PC-3 (cell line): Measurements from ENCODE around the gene AGAP6. TPM values are rescaled to one million over a fixed set of nuclear protein-coding genes. Genes with fewer than 3 reads are reported as not detected.
"Not testable (repeated sequence)": the region's sequence is repeated elsewhere in the genome, so short reads cannot be mapped to it uniquely, and the experiment has no call there.

ENCODE experiments used
- ATAC-seq: fragments of 200-7000 bp; cut with Tn5 transposase; 2 replicates; pipeline ENCODE4 v1.9.1; 2020; ENCODE audit warnings: mild to moderate bottlenecking, moderate library complexity
- BruUV-seq: library from RNA; stranded (reverse); fragments of 400-500 nt; replicated peaks from 2 replicates; lab custom pipeline; 2021; lab: Mats Ljungman, UMichigan
- CTCF ChIA-PET: fragments of 300-600 bp; sonication (Branson Sonifier 250); formaldehyde crosslinking; loops from one replicate; lab custom pipeline; 2022; ENCODE audit warnings: antibody characterized with exemption; lab: Charles Lee
- POLR2A ChIA-PET: fragments of 300-600 bp; sonication (Branson Sonifier 250); formaldehyde crosslinking; loops from one replicate; lab custom pipeline; 2022; ENCODE audit warnings: antibody characterized with exemption; ENCODE audit not compliant: unreplicated experiment; lab: Charles Lee
- DNase-seq: peaks from one replicate; pipeline ENCODE4 v3.0.0-alpha.2; 2015
- H2AFZ ChIP-seq: fragments of 300-600 bp; sonication (generic); 2 replicates; pipeline ENCODE4 v1.6.0; 2016; ENCODE audit warnings: antibody characterized with exemption, low read length
- H3F3A ChIP-seq: fragments of 300-600 bp; sonication (generic); one replicate; pipeline ENCODE4 v1.6.0; 2017; ENCODE audit warnings: antibody characterized with exemption, low read length, control low read depth, mild to moderate bottlenecking; ENCODE audit not compliant: unreplicated experiment
- H3K27ac ChIP-seq: fragments of 300-600 bp; sonication (generic); 2 replicates; pipeline ENCODE4 v1.5.1; 2016; ENCODE audit warnings: mild to moderate bottlenecking, low read length
- H3K27me3 ChIP-seq: fragments of 300-600 bp; sonication (generic); 2 replicates; pipeline ENCODE4 v1.6.1; 2016; ENCODE audit warnings: low read length, mixed read lengths
- H3K36me3 ChIP-seq: fragments of 300-600 bp; sonication (generic); 2 replicates; pipeline ENCODE4 v1.6.1; 2016; ENCODE audit warnings: low read depth, mixed run types, low read length, mixed read lengths
- H3K4me1 ChIP-seq: fragments of 300-600 bp; sonication (generic); 2 replicates; pipeline ENCODE4 v1.5.1; 2016; ENCODE audit warnings: low read length; ENCODE audit not compliant: insufficient read depth
- H3K4me2 ChIP-seq: fragments of 300-600 bp; sonication (generic); 2 replicates; pipeline ENCODE4 v1.6.0; 2016; ENCODE audit warnings: low read length
- H3K4me3 ChIP-seq: fragments of 300-600 bp; sonication (generic); 2 replicates; pipeline ENCODE4 v1.5.1; 2016; ENCODE audit warnings: mild to moderate bottlenecking, low read length, mixed read lengths
- H3K79me2 ChIP-seq: fragments of 300-600 bp; sonication (generic); 2 replicates; pipeline ENCODE4 v1.6.1; 2017; ENCODE audit warnings: low read length, mixed read lengths
- H3K9ac ChIP-seq: fragments of 300-600 bp; sonication (generic); 2 replicates; pipeline ENCODE4 v1.6.0; 2016; ENCODE audit warnings: mild to moderate bottlenecking, low read length
- H3K9me2 ChIP-seq: fragments of 300-600 bp; sonication (generic); replicated peaks from 2 replicates; pipeline ENCODE4 v1.6.1; 2016; ENCODE audit warnings: mixed run types, low read length, mixed read lengths
- H3K9me3 ChIP-seq: fragments of 300-600 bp; sonication (generic); 2 replicates; pipeline ENCODE4 v1.6.1; 2016; ENCODE audit warnings: low read length, mixed read lengths
- H4K20me1 ChIP-seq: fragments of 300-600 bp; sonication (generic); 2 replicates; pipeline ENCODE4 v1.6.1; 2016; ENCODE audit warnings: low read length, mixed read lengths
- intact Hi-C: fragments of 100-400 bp; cut with micrococcal nuclease; formaldehyde crosslinking; loops from 2 replicates; pipeline ENCODE4 v1.9.0; 2023
- total RNA-seq: library from RNA; depleted of rRNA; stranded (reverse); fragments of >200 nt; gene quantifications from 2 replicates; pipeline ENCODE4 v1.2.3, GENCODE V29; 2014
- TF ChIP-seq, protein P1 (sequence below): fragments of 300-600 bp; sonication (generic); conservative IDR thresholded peaks from 2 replicates; pipeline ENCODE4 v1.5.1; 2017; ENCODE audit warnings: antibody characterized with exemption, low read depth, mild to moderate bottlenecking, low read length

The AGAP6 gene
- total RNA-seq, 1 experiment from 2014 or later, result 38.5 TPM

DNA sequence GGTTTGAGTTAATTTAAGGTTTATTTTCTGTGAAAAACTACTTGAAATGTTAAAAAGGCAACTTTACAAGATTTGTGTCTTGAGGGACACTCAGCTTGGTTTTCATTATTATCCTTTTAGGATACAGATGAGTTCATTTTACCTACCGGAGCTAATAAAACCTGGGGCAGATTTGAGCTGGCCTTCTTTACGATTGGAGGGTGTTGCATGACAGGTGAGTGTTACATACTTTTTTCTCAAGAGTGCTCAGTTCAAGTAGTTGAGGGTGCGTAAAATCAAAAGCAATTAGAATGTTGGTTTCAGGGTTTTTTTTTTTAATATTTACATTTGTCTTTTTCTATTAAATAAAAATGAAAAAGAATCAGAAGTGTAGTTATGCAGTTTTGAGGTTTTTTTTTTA is 36.2 kb upstream of the AGAP6 start:
- H3K4me1 ChIP-seq, H3F3A ChIP-seq, ATAC-seq, H3K9me2 ChIP-seq, H3K27ac ChIP-seq, H3K9me3 ChIP-seq, intact Hi-C loops, BruUV-seq, H2AFZ ChIP-seq, H3K4me3 ChIP-seq, CTCF ChIA-PET, H4K20me1 ChIP-seq, H3K9ac ChIP-seq, H3K4me2 ChIP-seq, POLR2A ChIA-PET, H3K27me3 ChIP-seq, DNase-seq: not testable (repeated sequence)
- Histone ChIP-seq H3K36me3 (peaks cover 39% of the 10 kb centered on the region), H3K79me2 (peaks cover 58% of the 10 kb centered on the region)

DNA sequence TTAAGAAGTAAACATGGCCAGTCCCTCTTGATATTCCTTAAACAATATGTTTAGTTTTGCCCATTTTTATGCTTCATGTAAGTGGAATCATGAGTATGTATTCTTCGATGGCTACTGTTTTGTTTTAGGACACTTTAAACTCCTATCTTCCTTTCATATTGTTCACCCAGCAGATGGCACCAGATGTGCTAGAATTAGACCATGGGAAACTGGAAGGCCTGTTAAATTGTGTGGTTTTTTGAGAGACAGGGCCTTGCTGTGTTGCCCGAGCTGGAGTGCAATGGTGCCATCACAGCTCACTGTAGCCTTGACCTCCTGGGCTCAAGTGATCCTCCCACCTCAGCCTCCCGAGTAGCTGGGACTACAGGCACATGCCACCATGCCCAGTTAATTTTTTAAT is 35.1 kb upstream of the AGAP6 start:
- Histone ChIP-seq H3K36me3 (peaks cover 40% of the 10 kb centered on the region; the same call in 1 of the 2 replicates), H3K79me2 (peaks cover 53% of the 10 kb centered on the region)
- DNase-seq, result peak; percentile 39
- H3K9ac ChIP-seq, H3K27ac ChIP-seq, BruUV-seq, POLR2A ChIA-PET, intact Hi-C loops, H4K20me1 ChIP-seq, CTCF ChIA-PET, H3K9me3 ChIP-seq, H3K4me3 ChIP-seq, H3K4me2 ChIP-seq, H3K4me1 ChIP-seq, H2AFZ ChIP-seq, H3K27me3 ChIP-seq, H3F3A ChIP-seq, H3K9me2 ChIP-seq: not testable (repeated sequence)
- peak; percentile 71 for ATAC-seq
- TF ChIP-seq, protein P1, sequence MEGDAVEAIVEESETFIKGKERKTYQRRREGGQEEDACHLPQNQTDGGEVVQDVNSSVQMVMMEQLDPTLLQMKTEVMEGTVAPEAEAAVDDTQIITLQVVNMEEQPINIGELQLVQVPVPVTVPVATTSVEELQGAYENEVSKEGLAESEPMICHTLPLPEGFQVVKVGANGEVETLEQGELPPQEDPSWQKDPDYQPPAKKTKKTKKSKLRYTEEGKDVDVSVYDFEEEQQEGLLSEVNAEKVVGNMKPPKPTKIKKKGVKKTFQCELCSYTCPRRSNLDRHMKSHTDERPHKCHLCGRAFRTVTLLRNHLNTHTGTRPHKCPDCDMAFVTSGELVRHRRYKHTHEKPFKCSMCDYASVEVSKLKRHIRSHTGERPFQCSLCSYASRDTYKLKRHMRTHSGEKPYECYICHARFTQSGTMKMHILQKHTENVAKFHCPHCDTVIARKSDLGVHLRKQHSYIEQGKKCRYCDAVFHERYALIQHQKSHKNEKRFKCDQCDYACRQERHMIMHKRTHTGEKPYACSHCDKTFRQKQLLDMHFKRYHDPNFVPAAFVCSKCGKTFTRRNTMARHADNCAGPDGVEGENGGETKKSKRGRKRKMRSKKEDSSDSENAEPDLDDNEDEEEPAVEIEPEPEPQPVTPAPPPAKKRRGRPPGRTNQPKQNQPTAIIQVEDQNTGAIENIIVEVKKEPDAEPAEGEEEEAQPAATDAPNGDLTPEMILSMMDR, result peak; percentile 36

- H3K36me3 ChIP-seq, H3K9me3 ChIP-seq, H3K4me1 ChIP-seq, DNase-seq, H3K79me2 ChIP-seq, H3K27ac ChIP-seq, intact Hi-C loops, POLR2A ChIA-PET, ATAC-seq, H4K20me1 ChIP-seq, H3F3A ChIP-seq, BruUV-seq, H3K9ac ChIP-seq, H3K9me2 ChIP-seq, H2AFZ ChIP-seq, H3K4me2 ChIP-seq, H3K27me3 ChIP-seq, H3K4me3 ChIP-seq, CTCF ChIA-PET: not testable (repeated sequence)
Measured at GRCh38 chr10:49970331-49970857, 17.8 kb upstream of the AGAP6 start.

DNA sequence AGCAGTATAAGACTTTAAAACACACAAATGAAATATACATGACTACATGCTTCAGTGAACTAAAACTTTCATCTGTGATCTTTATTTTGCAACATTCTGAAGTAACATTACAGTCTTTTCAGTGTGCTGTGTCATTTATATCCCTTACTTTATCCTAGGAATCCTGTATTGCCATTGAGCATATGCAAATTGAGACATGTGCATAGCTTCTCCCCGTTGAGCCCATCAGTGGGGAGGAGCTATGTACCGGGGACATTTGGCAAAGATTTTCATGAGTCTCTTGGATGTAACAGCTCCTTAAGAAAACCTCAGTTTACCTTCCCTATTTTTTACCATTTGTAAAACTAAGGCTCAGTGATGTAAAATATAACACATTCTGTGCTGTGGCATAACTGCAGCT is 16.7 kb upstream of the AGAP6 start:
- H3K4me1 ChIP-seq, H2AFZ ChIP-seq, BruUV-seq, H3K4me2 ChIP-seq, H3K9ac ChIP-seq, CTCF ChIA-PET, H3K27ac ChIP-seq, intact Hi-C loops, H4K20me1 ChIP-seq, H3K9me3 ChIP-seq, H3F3A ChIP-seq, ATAC-seq, DNase-seq, H3K4me3 ChIP-seq, H3K9me2 ChIP-seq, H3K79me2 ChIP-seq, POLR2A ChIA-PET, H3K36me3 ChIP-seq, H3K27me3 ChIP-seq: not testable (repeated sequence)

DNA sequence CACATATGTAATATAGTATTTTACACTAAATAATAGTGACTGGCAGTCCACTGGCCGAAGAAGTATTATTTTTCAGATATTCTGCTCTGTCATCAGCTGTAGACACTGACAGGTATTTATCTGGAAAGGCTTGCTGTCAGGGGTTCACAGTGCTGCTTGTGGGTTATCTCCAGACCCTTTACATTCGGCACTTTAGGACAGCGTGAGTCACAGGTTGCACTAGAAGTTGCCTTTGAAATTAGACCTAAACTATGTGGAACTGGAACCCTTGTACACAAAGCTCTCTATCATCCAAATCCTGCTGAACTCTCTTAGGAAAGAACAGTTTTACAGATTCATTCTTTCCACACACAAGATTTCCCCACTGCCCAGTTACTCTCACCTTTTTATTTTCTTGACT is 16.1 kb upstream of the AGAP6 start:
- H3K36me3 ChIP-seq, H3K27ac ChIP-seq, H3K79me2 ChIP-seq, H3K9me2 ChIP-seq, H3K4me1 ChIP-seq, H3F3A ChIP-seq, H4K20me1 ChIP-seq, BruUV-seq, POLR2A ChIA-PET, H2AFZ ChIP-seq, ATAC-seq, H3K4me2 ChIP-seq, H3K9ac ChIP-seq, DNase-seq, H3K4me3 ChIP-seq, CTCF ChIA-PET, H3K9me3 ChIP-seq, H3K27me3 ChIP-seq, intact Hi-C loops: not testable (repeated sequence)

- H3K27me3 ChIP-seq, H3F3A ChIP-seq, H3K4me1 ChIP-seq, CTCF ChIA-PET, H3K79me2 ChIP-seq, intact Hi-C loops, H3K36me3 ChIP-seq, H3K9ac ChIP-seq, BruUV-seq, H2AFZ ChIP-seq, H3K4me3 ChIP-seq, ATAC-seq, POLR2A ChIA-PET, H3K4me2 ChIP-seq, DNase-seq, H4K20me1 ChIP-seq, H3K9me3 ChIP-seq, H3K9me2 ChIP-seq, H3K27ac ChIP-seq: not testable (repeated sequence)
Measured at GRCh38 chr10:49977756-49978155, 10.4 kb upstream of the AGAP6 start.
